HCT116 (cell line): ENCODE measurements around the gene ANO6. TPM values are rescaled to one million over a fixed set of nuclear protein-coding genes. Genes with fewer than 3 reads are reported as not detected.

Experiments
- ATAC-seq: fragments of 200-7000 bp; cut with Tn5 transposase; 2 replicates; pipeline ENCODE4 v1.9.1; 2020; ENCODE audit warnings: mild to moderate bottlenecking, moderate library complexity
- BruUV-seq: library from RNA; stranded (reverse); fragments of 400-500 nt; replicated peaks from 2 replicates; lab custom pipeline; 2021; lab: Mats Ljungman, UMichigan
- CTCF ChIA-PET: fragments of 300-600 bp; sonication (Branson Sonifier 250); formaldehyde crosslinking; loops from one replicate; lab custom pipeline; 2021; ENCODE audit warnings: antibody characterized with exemption; lab: Charles Lee
- POLR2A ChIA-PET: fragments of 300-600, 350-600 bp; sonication (Branson Sonifier 250); formaldehyde crosslinking; loops from one replicate; lab custom pipeline; 2021; ENCODE audit warnings: antibody characterized with exemption; lab: Charles Lee
- RAD21 ChIA-PET, 2 experiments: fragments of 300-600 bp; sonication (Branson Sonifier 250); formaldehyde crosslinking; loops; one replicate each; lab custom pipeline; 2023; ENCODE audit warnings: low total read pairs in 2 of 2; ENCODE audit not compliant: uncharacterized antibody in 2 of 2, unreplicated experiment in 2 of 2, low non-redundant PET in 1 of 2; lab: Charles Lee
- DNase-seq: peaks from one replicate; pipeline ENCODE4 v3.0.0-alpha.2; 2010; ENCODE audit warnings: low read depth, low spot score
- H2AFZ ChIP-seq: fragments of 200-600 bp; shearing (Covaris generic), sonication (generic); 2 replicates; pipeline ENCODE4 v1.6.1; 2017; ENCODE audit warnings: low read depth, mixed run types, mixed read lengths, antibody characterized with exemption, low read length; ENCODE audit not compliant: poor library complexity, severe bottlenecking
- H3K27ac ChIP-seq: 2 replicates; pipeline ENCODE4 v1.5.1; 2012; ENCODE audit warnings: low read depth, low read length
- H3K27me3 ChIP-seq: fragments of 200-600 bp; sonication (generic); 2 replicates; pipeline ENCODE4 v1.6.1; 2016; ENCODE audit warnings: mixed run types, low read length, mixed read lengths; ENCODE audit not compliant: insufficient read depth
- H3K36me3 ChIP-seq, 2 experiments: fragments of 200-500 bp in 1 of 2; fragments of 200-600 bp in 1 of 2; sonication (Bioruptor generic) in 1 of 2; sonication (generic) in 1 of 2; 2 replicates each; pipeline versions ENCODE4 v1.5.1 to v1.6.1; 2014 to 2016; ENCODE audit warnings: low read length in 2 of 2, inconsistent platforms in 1 of 2, mixed read lengths in 1 of 2, mixed run types in 1 of 2; ENCODE audit not compliant: insufficient read depth in 2 of 2, control insufficient read depth in 1 of 2
- H3K4me1 ChIP-seq, 2 experiments: fragments of 200-600 bp in 1 of 2; sonication (generic) in 1 of 2; 2 replicates each; pipeline versions ENCODE4 v1.5.1 to v1.6.1; 2012 to 2017; ENCODE audit warnings: low read length in 2 of 2, inconsistent platforms in 1 of 2, mild to moderate bottlenecking in 1 of 2, mixed read lengths in 1 of 2, mixed run types in 1 of 2, moderate library complexity in 1 of 2; ENCODE audit not compliant: insufficient read depth in 2 of 2, control insufficient read depth in 1 of 2
- H3K4me2 ChIP-seq: fragments of 200-600 bp; sonication (generic); 2 replicates; pipeline ENCODE4 v1.6.1; 2017; ENCODE audit warnings: mixed run types, low read length, mixed read lengths
- H3K4me3 ChIP-seq, 2 experiments: fragments of 200-600 bp in 1 of 2; sonication (generic) in 1 of 2; replicated peaks in 1 of 2; 2 replicates each; pipeline ENCODE4 v1.5.1; 2011 to 2016; ENCODE audit warnings: low read length in 2 of 2, control low read depth in 1 of 2, low read depth in 1 of 2, mild to moderate bottlenecking in 1 of 2, mixed read lengths in 1 of 2, mixed run types in 1 of 2
- H3K79me2 ChIP-seq: fragments of 200-600 bp; sonication (generic); 2 replicates; pipeline ENCODE4 v1.6.1; 2017; ENCODE audit warnings: mild to moderate bottlenecking, mixed run types, low read length, moderate library complexity, mixed read lengths; ENCODE audit not compliant: insufficient read depth
- H3K9ac ChIP-seq: fragments of 200-600 bp; sonication (generic); 2 replicates; pipeline ENCODE4 v1.6.1; 2016; ENCODE audit warnings: low read length, mixed read lengths
- H3K9me2 ChIP-seq: fragments of 200-600 bp; sonication (generic), shearing (Covaris generic); 2 replicates; pipeline ENCODE4 v1.6.1; 2017; ENCODE audit warnings: mixed run types, mild to moderate bottlenecking, moderate library complexity; ENCODE audit not compliant: insufficient read depth
- H3K9me3 ChIP-seq, 2 experiments: fragments of 200-500 bp in 1 of 2; fragments of 200-600 bp in 1 of 2; sonication (Bioruptor generic) in 1 of 2; sonication (generic) in 1 of 2; 2 replicates each; pipeline ENCODE4 v1.6.1; 2014 to 2017; ENCODE audit warnings: low read length in 2 of 2, mixed read lengths in 2 of 2, inconsistent platforms in 1 of 2, low read depth in 1 of 2, mild to moderate bottlenecking in 1 of 2, mixed run types in 1 of 2, moderate library complexity in 1 of 2; ENCODE audit not compliant: control insufficient read depth in 1 of 2, insufficient read depth in 1 of 2
- H4K20me1 ChIP-seq: fragments of 200-600 bp; sonication (generic), shearing (Covaris generic); 2 replicates; pipeline ENCODE4 v1.6.1; 2017; ENCODE audit warnings: mixed run types, mild to moderate bottlenecking, moderate library complexity; ENCODE audit not compliant: insufficient read depth
- CTCF ChIP-seq, 3 experiments: fragments of 200-600 bp in 1 of 3; sonication (generic) in 1 of 3; IDR thresholded peaks in 2 of 3; conservative IDR thresholded peaks in 1 of 3; 2 replicates each; pipeline ENCODE4 v1.5.1; 2012 to 2017; ENCODE audit warnings: low read depth in 2 of 3, low read length in 2 of 3, antibody characterized with exemption in 1 of 3, borderline replicate concordance in 1 of 3, control low read depth in 1 of 3, mild to moderate bottlenecking in 1 of 3, mixed read lengths in 1 of 3, mixed run types in 1 of 3, moderate library complexity in 1 of 3; ENCODE audit not compliant: insufficient read depth in 1 of 3
- EGR1 ChIP-seq: IDR thresholded peaks from 2 replicates; pipeline ENCODE4 v1.6.1; 2012; ENCODE audit warnings: low read depth
- ELF1 ChIP-seq: IDR thresholded peaks from 2 replicates; pipeline ENCODE4 v1.6.1; 2012; ENCODE audit warnings: low read depth, borderline replicate concordance
- EZH2 ChIP-seq: fragments of 200-600 bp; sonication (generic); IDR thresholded peaks from 2 replicates; pipeline ENCODE4 v1.6.1; 2017; ENCODE audit warnings: antibody characterized with exemption, mixed run types
- FOSL1 ChIP-seq: IDR thresholded peaks from 2 replicates; pipeline ENCODE4 v1.6.1; 2012; ENCODE audit warnings: low read depth
- JUND ChIP-seq: IDR thresholded peaks from 2 replicates; pipeline ENCODE4 v1.6.1; 2012
- MAX ChIP-seq: IDR thresholded peaks from 2 replicates; pipeline ENCODE4 v1.6.1; 2012
- POLR2A ChIP-seq: IDR thresholded peaks from 2 replicates; pipeline ENCODE4 v1.7.0; 2011; ENCODE audit warnings: borderline replicate concordance; ENCODE audit not compliant: insufficient read depth, insufficient read length; ENCODE audit errors: extremely low read depth
- POLR2AphosphoS5 ChIP-seq: IDR thresholded peaks from 2 replicates; pipeline ENCODE4 v1.6.1; 2011; ENCODE audit warnings: mild to moderate bottlenecking, low read depth, low read length, moderate library complexity
- REST ChIP-seq: IDR thresholded peaks from 2 replicates; pipeline ENCODE4 v1.6.1; 2012; ENCODE audit warnings: low read depth
- SRF ChIP-seq: IDR thresholded peaks from 2 replicates; pipeline ENCODE4 v1.6.1; 2012; ENCODE audit warnings: low read depth
- TCF7L2 ChIP-seq: IDR thresholded peaks from 2 replicates; pipeline ENCODE4 v1.7.0; 2011; ENCODE audit warnings: borderline replicate concordance, inconsistent platforms; ENCODE audit not compliant: insufficient read depth, insufficient read length; ENCODE audit errors: extremely low read depth
- YY1 ChIP-seq: IDR thresholded peaks from 2 replicates; pipeline ENCODE4 v1.6.1; 2011; ENCODE audit warnings: low read length, low read depth, moderate library complexity, mild to moderate bottlenecking; ENCODE audit not compliant: insufficient replicate concordance; ENCODE audit errors: extremely low read depth
- ZFX ChIP-seq: fragments of 450-650 bp; IDR thresholded peaks from 2 replicates; pipeline ENCODE4 v1.6.1; 2017
- ZNF274 ChIP-seq: fragments of 200-500 bp; sonication (Bioruptor generic); IDR thresholded peaks from 2 replicates; pipeline ENCODE4 v1.6.1; 2014; ENCODE audit warnings: mild to moderate bottlenecking, low read depth, low read length, inconsistent platforms
- intact Hi-C: fragments of 100-400 bp; cut with micrococcal nuclease; formaldehyde crosslinking; loops from 2 replicates; pipeline ENCODE4 v1.10.0; 2022
- total RNA-seq: library from RNA; stranded (reverse); gene quantifications from one replicate; pipeline ENCODE4 v1.2.1, GENCODE V29; 2021; ENCODE audit not compliant: unreplicated experiment

ANO6 gene
- total RNA-seq, 1 experiment from 2014 or later = 36.7 TPM

- ATAC-seq = no peak
Measured at GRCh38 chr12:45182511-45182910, 33.4 kb upstream of the ANO6 start.

More at GRCh38 chr12:45182511-45182910, 33.4 kb upstream of the ANO6 start:
- Histone ChIP-seq H3K27me3 (no peaks in the 10 kb centered on the region), H3K4me1 (no peaks in the 10 kb centered on the region), H3K4me3 (no peak overlapping the region), H3K9me3 (no peaks in the 10 kb centered on the region; a peak in 1 of 4 replicates), H3K27ac (no peak overlapping the region), H3K36me3 (no peaks in the 10 kb centered on the region), H3K79me2 (no peaks in the 10 kb centered on the region), H4K20me1 (no peaks in the 10 kb centered on the region), H3K9me2 (no peaks in the 10 kb centered on the region), H3K4me2 (no peak overlapping the region), H2AFZ (no peak overlapping the region), H3K9ac (no peak overlapping the region)
- ChIA-PET POLR2A (no interaction called here), RAD21 (interaction anchor here in 1 of 2 experiments (0.9 kb wide), 1 partner anchor 10 kb away, joined by 3 read pairs; no protein-coding TSS in a partner anchor), CTCF (interaction anchor here (1.9 kb wide), 1 partner anchor 361 kb away, joined by 4 read pairs; no protein-coding TSS in a partner anchor)
- no peak for TF ChIP-seq POLR2A
- no peak for TF ChIP-seq CTCF (IDR thresholded peaks at IDR 0.05 in 2 of 3, conservative IDR thresholded peaks at IDR 0.05 in 1 of 3; ENCODE audit: borderline replicate concordance in 1 of 3, insufficient read depth in 1 of 3, low read depth in 2 of 3, low read length in 2 of 3)
- TF ChIP-seq JUND = no peak
- TF ChIP-seq EGR1 = no peak
- no peak for TF ChIP-seq FOSL1
- no peak for TF ChIP-seq YY1
- no peak for TF ChIP-seq ZNF274
- TF ChIP-seq EZH2 = no peak
- TF ChIP-seq ZFX = no peak
- TF ChIP-seq POLR2AphosphoS5 = no peak
- TF ChIP-seq SRF = no peak
- TF ChIP-seq MAX = no peak
- no peak for TF ChIP-seq TCF7L2
- no peak for TF ChIP-seq REST
- TF ChIP-seq ELF1 = no peak
- BruUV-seq = no TSS peak
- intact Hi-C loops = loop anchor here (5.0 kb wide), 1 partner anchor 565 kb away; no protein-coding TSS in a partner anchor
- no peak for DNase-seq
